ENCODE data around the gene PRKCE. TPM values are rescaled to one million over a fixed set of nuclear protein-coding genes. Genes with fewer than 3 reads are reported as not detected.
A peak's percentile ranks its signal among the peaks of the same experiment; 100 is the strongest.

Gene PRKCE
- total RNA-seq, 4 donors from 2014 or later: 5.9 to 21.2 (median 18.5) TPM

- Histone ChIP-seq H3K27me3 (no peaks in the 10 kb centered on the region), H3K4me1 (peaks cover 3 to 86% (median 34%) of the 10 kb centered on the region in 3 donors), H3K9me3 (no peaks in the 10 kb centered on the region), H3K27ac (peak overlapping the region in 2 of 4 donors; percentile 36 to 40), H3K36me3 (no peaks in the 10 kb centered on the region), H3K4me3 (no peak overlapping the region)
- ATAC-seq: peak; percentile 39
- 45 to 64% methylated on average over 6 to 7 of the region's 8 CpGs for WGBS, 2 donors (ENCODE audit: low coverage in 1 of 2)
- TF ChIP-seq CTCF (IDR thresholded peaks at IDR 0.05): no peak
- TF ChIP-seq POLR2AphosphoS5 (IDR thresholded peaks at IDR 0.05): peak; percentile 45
These were observed 240.4 kb downstream of the PRKCE start for GRCh38 chr2:45891719-45892424.

GRCh38 chr2:45892425-45892745 is 240.9 kb downstream of the PRKCE start:
- Histone ChIP-seq H3K9me3 (no peaks in the 10 kb centered on the region), H3K4me1 (peaks cover 3 to 80% (median 31%) of the 10 kb centered on the region in 3 donors), H3K27me3 (no peaks in the 10 kb centered on the region), H3K27ac (peak overlapping the region in 2 of 4 donors; percentile 36 to 40), H3K4me3 (no peak overlapping the region), H3K36me3 (no peaks in the 10 kb centered on the region)
- 14 to 19% methylated on average over 2 to 3 of the region's 3 CpGs for WGBS, 2 donors (ENCODE audit: low coverage in 1 of 2)
- ATAC-seq: no peak
- TF ChIP-seq EP300 (IDR thresholded peaks at IDR 0.05): no peak
- TF ChIP-seq POLR2A (IDR thresholded peaks at IDR 0.05): no peak
- TF ChIP-seq POLR2AphosphoS5 (IDR thresholded peaks at IDR 0.05): no peak
- no peak for TF ChIP-seq CTCF (IDR thresholded peaks at IDR 0.05)

GRCh38 chr2:45892757-45893156 is 241.3 kb downstream of the PRKCE start:
- no peaks in the 10 kb centered on the region for H3K27me3 ChIP-seq
- H3K9me3 ChIP-seq: no peaks in the 10 kb centered on the region
- H3K27ac ChIP-seq: peak overlapping the region in 2 of 4 donors; percentile 36 to 40
- H3K36me3 ChIP-seq: no peaks in the 10 kb centered on the region
- TF ChIP-seq POLR2A (IDR thresholded peaks at IDR 0.05) (no peak), EP300 (IDR thresholded peaks at IDR 0.05) (no peak), CTCF (IDR thresholded peaks at IDR 0.05) (no peak), POLR2AphosphoS5 (IDR thresholded peaks at IDR 0.05) (no peak)
- H3K4me3 ChIP-seq: no peak overlapping the region
- peaks cover 3 to 77% (median 30%) of the 10 kb centered on the region in 3 donors for H3K4me1 ChIP-seq
- 10 to 18% methylated on average over 6 to 7 of the region's 7 CpGs for WGBS, 2 donors (ENCODE audit: low coverage in 1 of 2)
- ATAC-seq: no peak

GRCh38 chr2:45894211-45894610 is 242.7 kb downstream of the PRKCE start:
- Histone ChIP-seq H3K27me3 (no peaks in the 10 kb centered on the region), H3K9me3 (no peaks in the 10 kb centered on the region), H3K27ac (no peak overlapping the region), H3K4me3 (no peak overlapping the region), H3K36me3 (no peaks in the 10 kb centered on the region), H3K4me1 (peaks cover 3 to 75% (median 23%) of the 10 kb centered on the region in 3 donors)
- ATAC-seq: no peak
- TF ChIP-seq POLR2A (IDR thresholded peaks at IDR 0.05) (no peak), CTCF (IDR thresholded peaks at IDR 0.05) (no peak), EP300 (IDR thresholded peaks at IDR 0.05) (no peak), POLR2AphosphoS5 (IDR thresholded peaks at IDR 0.05) (no peak)
- WGBS, 2 donors (ENCODE audit: low coverage in 1 of 2): 98 to 100% methylated on average over 4 of the region's 4 CpGs

GRCh38 chr2:45895241-45895861 is 243.9 kb downstream of the PRKCE start:
- H3K4me3 ChIP-seq: no peak overlapping the region
- H3K36me3 ChIP-seq: no peaks in the 10 kb centered on the region
- no peak for ATAC-seq
- H3K4me1 ChIP-seq: peaks cover 3 to 66% (median 23%) of the 10 kb centered on the region in 3 donors
- H3K9me3 ChIP-seq: no peaks in the 10 kb centered on the region
- 81 to 100% methylated on average over 3 to 7 of the region's 8 CpGs for WGBS, 2 donors (ENCODE audit: low coverage in 1 of 2)
- H3K27ac ChIP-seq: no peak overlapping the region
- H3K27me3 ChIP-seq: no peaks in the 10 kb centered on the region
- TF ChIP-seq EP300 (IDR thresholded peaks at IDR 0.05) (no peak), POLR2AphosphoS5 (IDR thresholded peaks at IDR 0.05) (peak; percentile 5), POLR2A (IDR thresholded peaks at IDR 0.05) (no peak)
